Vagina (tissue), 2 donors: ENCODE data around the gene SLX4IP. TPM values are rescaled to one million over a fixed set of nuclear protein-coding genes. Genes with fewer than 3 reads are reported as not detected.

Source experiments
- DNase-seq, 2 donors: peaks; one replicate each; pipeline ENCODE4 v3.0.0-alpha.2; 2017; ENCODE audit errors: extremely low spot score in 2 of 2
- H3K27ac ChIP-seq: fragments of 200-600 bp; sonication (generic); one replicate; pipeline ENCODE4 v1.5.1; 2019
- H3K27me3 ChIP-seq: fragments of 200-600 bp; sonication (generic); one replicate; pipeline ENCODE4 v1.5.1; 2019
- H3K36me3 ChIP-seq, 2 donors: fragments of 200-600 bp; sonication (generic); one replicate each; pipeline ENCODE4 v1.5.1; 2017 to 2019
- H3K4me1 ChIP-seq: fragments of 200-600 bp; sonication (generic); one replicate; pipeline ENCODE4 v1.5.1; 2019
- H3K4me3 ChIP-seq, 2 donors: fragments of 200-600 bp; sonication (generic); 1 replicate in 1 of 2; 2 replicates in 1 of 2; pipeline ENCODE4 v1.5.1; 2016 to 2019
- H3K9me3 ChIP-seq: fragments of 200-600 bp; sonication (generic); one replicate; pipeline ENCODE4 v1.5.1; 2019
- CTCF ChIP-seq, 3 experiments: fragments of 450-650 bp in 2 of 3; fragments of 200-600 bp in 1 of 3; sonication (generic) in 1 of 3; IDR thresholded peaks; one replicate each; pipeline ENCODE4 v1.5.1; 2017 to 2019; ENCODE audit warnings: antibody characterized with exemption in 3 of 3, mild to moderate bottlenecking in 2 of 3, moderate library complexity in 2 of 3
- POLR2A ChIP-seq, 2 donors: fragments of 450-650 bp; IDR thresholded peaks; one replicate each; pipeline ENCODE4 v1.6.1; 2017; ENCODE audit warnings: antibody characterized with exemption in 2 of 2, mild to moderate bottlenecking in 2 of 2, moderate library complexity in 2 of 2
- POLR2AphosphoS5 ChIP-seq, 2 donors: sonication (generic); formaldehyde crosslinking; IDR thresholded peaks; one replicate each; pipeline ENCODE4 v1.9.0; 2017; ENCODE audit warnings: antibody characterized with exemption in 2 of 2, mild to moderate bottlenecking in 2 of 2, low read depth in 1 of 2; ENCODE audit not compliant: insufficient read depth in 1 of 2
- intact Hi-C: fragments of 100-400 bp; cut with DNase I; formaldehyde crosslinking; loops from one replicate; pipeline ENCODE4 v1.15.1; 2023
- total RNA-seq: library from RNA; depleted of rRNA; stranded (reverse); fragments of >200 nt; gene quantifications from one replicate; pipeline ENCODE4 v1.2.3, GENCODE V29; 2016

Gene SLX4IP
- total RNA-seq, 1 donor from 2014 or later, result 4.9 TPM

GRCh38 chr20:10490257-10490656 lies 55.2 kb downstream of the SLX4IP start:
- Histone ChIP-seq H3K27me3 (no peaks in the 10 kb centered on the region), H3K4me3 (no peak overlapping the region), H3K9me3 (no peaks in the 10 kb centered on the region), H3K27ac (no peak overlapping the region), H3K36me3 (no peaks in the 10 kb centered on the region), H3K4me1 (peaks cover 15% of the 10 kb centered on the region)
- TF ChIP-seq POLR2AphosphoS5 (IDR thresholded peaks at IDR 0.05; ENCODE audit: insufficient read depth in 1 of 2, low read depth in 1 of 2), result no peak
- no peak for TF ChIP-seq CTCF (IDR thresholded peaks at IDR 0.05)
- no peak for TF ChIP-seq POLR2A (IDR thresholded peaks at IDR 0.05)
- intact Hi-C loops, result no loop called here
- no peak for DNase-seq

- Histone ChIP-seq H3K27me3 (no peaks in the 10 kb centered on the region), H3K4me3 (no peak overlapping the region), H3K36me3 (no peaks in the 10 kb centered on the region), H3K9me3 (no peaks in the 10 kb centered on the region), H3K27ac (no peak overlapping the region), H3K4me1 (peaks cover 15% of the 10 kb centered on the region)
- intact Hi-C loops, result no loop called here
- no peak for DNase-seq
- TF ChIP-seq POLR2A (IDR thresholded peaks at IDR 0.05) (no peak), CTCF (IDR thresholded peaks at IDR 0.05) (no peak), POLR2AphosphoS5 (IDR thresholded peaks at IDR 0.05; ENCODE audit: insufficient read depth in 1 of 2, low read depth in 1 of 2) (no peak)
Observed at GRCh38 chr20:10490706-10491105, 55.6 kb downstream of the SLX4IP start.

GRCh38 chr20:10492065-10492464 lies 57.0 kb downstream of the SLX4IP start:
- no peak for TF ChIP-seq CTCF (IDR thresholded peaks at IDR 0.05)
- TF ChIP-seq POLR2AphosphoS5 (IDR thresholded peaks at IDR 0.05; ENCODE audit: insufficient read depth in 1 of 2, low read depth in 1 of 2), result no peak
- no peak for TF ChIP-seq POLR2A (IDR thresholded peaks at IDR 0.05)
- intact Hi-C loops, result no loop called here
- no peak for DNase-seq
- H3K4me3 ChIP-seq, result no peak overlapping the region
- no peaks in the 10 kb centered on the region for H3K36me3 ChIP-seq
- H3K27ac ChIP-seq, result no peak overlapping the region
- H3K27me3 ChIP-seq, result no peaks in the 10 kb centered on the region
- no peaks in the 10 kb centered on the region for H3K9me3 ChIP-seq
- H3K4me1 ChIP-seq, result peaks cover 5% of the 10 kb centered on the region

GRCh38 chr20:10492844-10493243 lies 57.7 kb downstream of the SLX4IP start:
- Histone ChIP-seq H3K36me3 (no peaks in the 10 kb centered on the region), H3K27ac (no peak overlapping the region), H3K27me3 (no peaks in the 10 kb centered on the region), H3K4me3 (no peak overlapping the region), H3K4me1 (no peaks in the 10 kb centered on the region), H3K9me3 (no peaks in the 10 kb centered on the region)
- intact Hi-C loops, result no loop called here
- TF ChIP-seq POLR2A (IDR thresholded peaks at IDR 0.05) (no peak), POLR2AphosphoS5 (IDR thresholded peaks at IDR 0.05; ENCODE audit: insufficient read depth in 1 of 2, low read depth in 1 of 2) (no peak), CTCF (IDR thresholded peaks at IDR 0.05) (no peak)
- DNase-seq, result no peak

- Histone ChIP-seq H3K36me3 (no peaks in the 10 kb centered on the region), H3K9me3 (no peaks in the 10 kb centered on the region), H3K27ac (no peak overlapping the region), H3K27me3 (no peaks in the 10 kb centered on the region), H3K4me3 (no peak overlapping the region), H3K4me1 (no peaks in the 10 kb centered on the region)
- no peak for DNase-seq
- intact Hi-C loops, result no loop called here
- TF ChIP-seq POLR2A (IDR thresholded peaks at IDR 0.05) (no peak), CTCF (IDR thresholded peaks at IDR 0.05) (no peak), POLR2AphosphoS5 (IDR thresholded peaks at IDR 0.05; ENCODE audit: insufficient read depth in 1 of 2, low read depth in 1 of 2) (no peak)
Observed at GRCh38 chr20:10495173-10495572, 60.1 kb downstream of the SLX4IP start.
